KOPT-K1 (cell line): ENCODE measurements around the gene SMARCC1.
"Not testable (repeated sequence)": the region's sequence is repeated elsewhere in the genome, so short reads cannot be mapped to it uniquely, and the experiment has no call there.

Experiments used
- H3K27ac ChIP-seq: fragments of 200-600 bp; sonication (generic); 2 replicates; pipeline ENCODE4 v1.5.1; 2016; ENCODE audit warnings: antibody characterized with exemption, mild to moderate bottlenecking, low read depth, low read length; ENCODE audit not compliant: poor library complexity, severe bottlenecking
- H3K36me3 ChIP-seq: fragments of 200-600 bp; sonication (generic); 2 replicates; pipeline ENCODE4 v1.5.1; 2017; ENCODE audit warnings: antibody characterized with exemption, mild to moderate bottlenecking, low read length, moderate library complexity; ENCODE audit not compliant: insufficient read depth
- H3K9me3 ChIP-seq: fragments of 200-600 bp; sonication (generic); 2 replicates; pipeline ENCODE4 v1.5.1; 2017; ENCODE audit warnings: antibody characterized with exemption, low read length, mild to moderate bottlenecking; ENCODE audit not compliant: insufficient read depth, poor library complexity, severe bottlenecking

SMARCC1 gene

GRCh38 chr3:47782446-47783308 lies 984 bp upstream of the SMARCC1 start:
- Histone ChIP-seq H3K36me3 (peaks cover 19% of the 10 kb centered on the region), H3K27ac (peak overlapping the region; percentile 90), H3K9me3 (no peaks in the 10 kb centered on the region)

- H3K36me3 ChIP-seq = peaks cover 30% of the 10 kb centered on the region
- H3K9me3 ChIP-seq = no peaks in the 10 kb centered on the region
- peak overlapping the region; percentile 90 for H3K27ac ChIP-seq
Observed at GRCh38 chr3:47780741-47781684, 680 bp downstream of the SMARCC1 start.

- H3K36me3 ChIP-seq = peaks cover 44% of the 10 kb centered on the region
- H3K9me3 ChIP-seq = no peaks in the 10 kb centered on the region
- H3K27ac ChIP-seq = no peak overlapping the region
Observed at GRCh38 chr3:47778746-47779145, 2.9 kb downstream of the SMARCC1 start.

- H3K36me3 ChIP-seq = peaks cover 83% of the 10 kb centered on the region
Observed at GRCh38 chr3:47772788-47773187, 8.9 kb downstream of the SMARCC1 start.

GRCh38 chr3:47772047-47772446 lies 9.6 kb downstream of the SMARCC1 start:
- no peaks in the 10 kb centered on the region for H3K9me3 ChIP-seq
- peaks cover 83% of the 10 kb centered on the region for H3K36me3 ChIP-seq
- no peak overlapping the region for H3K27ac ChIP-seq

More at GRCh38 chr3:47772788-47773187, 8.9 kb downstream of the SMARCC1 start:
- Histone ChIP-seq H3K27ac (no peak overlapping the region), H3K9me3 (no peaks in the 10 kb centered on the region)

- peaks cover 95% of the 10 kb centered on the region for H3K36me3 ChIP-seq
- no peak overlapping the region for H3K27ac ChIP-seq
- no peaks in the 10 kb centered on the region for H3K9me3 ChIP-seq
Observed at GRCh38 chr3:47766186-47766585, 15.5 kb downstream of the SMARCC1 start.

GRCh38 chr3:47762233-47762632 lies 19.5 kb downstream of the SMARCC1 start:
- Histone ChIP-seq H3K36me3 (peaks cover 95% of the 10 kb centered on the region), H3K27ac (no peak overlapping the region)

GRCh38 chr3:47761046-47761445 lies 20.6 kb downstream of the SMARCC1 start:
- Histone ChIP-seq H3K27ac (no peak overlapping the region), H3K9me3 (no peaks in the 10 kb centered on the region), H3K36me3 (peaks cover 96% of the 10 kb centered on the region)

More at GRCh38 chr3:47762233-47762632, 19.5 kb downstream of the SMARCC1 start:
- H3K9me3 ChIP-seq = no peaks in the 10 kb centered on the region

- H3K36me3 ChIP-seq = peaks cover 95% of the 10 kb centered on the region
- not testable (repeated sequence) for H3K9me3 ChIP-seq, H3K27ac ChIP-seq
Observed at GRCh38 chr3:47760207-47760606, 21.5 kb downstream of the SMARCC1 start.

GRCh38 chr3:47758261-47759025 lies 23.2 kb downstream of the SMARCC1 start:
- peaks cover 94% of the 10 kb centered on the region for H3K36me3 ChIP-seq
- no peaks in the 10 kb centered on the region for H3K9me3 ChIP-seq
- H3K27ac ChIP-seq = no peak overlapping the region

GRCh38 chr3:47752716-47753115 lies 29.0 kb downstream of the SMARCC1 start:
- no peak overlapping the region for H3K27ac ChIP-seq

GRCh38 chr3:47750811-47751354 lies 30.8 kb downstream of the SMARCC1 start:
- H3K27ac ChIP-seq, H3K9me3 ChIP-seq: not testable (repeated sequence)
- H3K36me3 ChIP-seq = peaks cover 69% of the 10 kb centered on the region

More at GRCh38 chr3:47752716-47753115, 29.0 kb downstream of the SMARCC1 start:
- H3K36me3 ChIP-seq = peaks cover 70% of the 10 kb centered on the region
- no peaks in the 10 kb centered on the region for H3K9me3 ChIP-seq

GRCh38 chr3:47747558-47747957 lies 34.1 kb downstream of the SMARCC1 start:
- Histone ChIP-seq H3K9me3 (no peaks in the 10 kb centered on the region), H3K27ac (no peak overlapping the region), H3K36me3 (peaks cover 74% of the 10 kb centered on the region)

GRCh38 chr3:47746264-47746663 lies 35.4 kb downstream of the SMARCC1 start:
- H3K27ac ChIP-seq = no peak overlapping the region
- no peaks in the 10 kb centered on the region for H3K9me3 ChIP-seq
- H3K36me3 ChIP-seq = peaks cover 77% of the 10 kb centered on the region
